Stimulated activated naive CD8-positive, alpha-beta T cell treated with anti-CD3 and anti-CD28 coated beads, Interleukin-15, Interleukin-2, amounts not matched to agents 100 ng/mL and 50 ng/mL, for 24 hours (primary cell): ENCODE measurements around the gene LAMA3.

Experiments used
- H3K27ac Mint-ChIP-seq: one replicate; pipeline ENCODE4 v1.8.0; 2021; ENCODE audit warnings: mild to moderate bottlenecking, mixed read lengths
- H3K27me3 Mint-ChIP-seq: one replicate; pipeline ENCODE4 v1.8.0; 2021; ENCODE audit warnings: mixed read lengths
- H3K36me3 Mint-ChIP-seq: one replicate; pipeline ENCODE4 v1.8.0; 2021; ENCODE audit warnings: low read depth, mixed read lengths
- H3K4me1 Mint-ChIP-seq: one replicate; pipeline ENCODE4 v1.8.0; 2021; ENCODE audit warnings: low read depth, mixed read lengths
- H3K4me3 Mint-ChIP-seq: one replicate; pipeline ENCODE4 v1.8.0; 2021; ENCODE audit warnings: mild to moderate bottlenecking, mixed read lengths
- H3K9me3 Mint-ChIP-seq: one replicate; pipeline ENCODE4 v1.8.0; 2021; ENCODE audit warnings: mixed read lengths

Gene LAMA3

DNA sequence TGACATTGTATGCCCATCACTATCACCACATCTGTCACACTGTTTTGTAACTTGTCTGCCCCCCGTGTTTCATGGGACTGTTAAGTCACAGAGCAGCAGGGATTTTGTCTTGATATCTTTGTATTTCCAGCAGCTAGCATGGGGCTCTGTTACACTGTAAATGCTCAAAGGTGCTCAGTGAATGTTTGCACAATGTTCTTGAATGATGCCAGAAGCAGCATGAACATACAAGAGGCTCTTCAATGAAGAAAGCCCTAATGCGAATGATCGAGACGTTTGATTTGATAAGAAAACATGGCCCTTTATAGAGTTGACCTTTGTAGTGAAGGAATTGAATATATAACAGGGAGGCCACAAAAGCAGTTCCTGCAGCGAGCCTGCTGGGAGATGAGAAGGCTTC, 204.4 kb downstream of the LAMA3 start:
- H3K36me3 Mint-ChIP-seq = no peaks in the 10 kb centered on the region

DNA sequence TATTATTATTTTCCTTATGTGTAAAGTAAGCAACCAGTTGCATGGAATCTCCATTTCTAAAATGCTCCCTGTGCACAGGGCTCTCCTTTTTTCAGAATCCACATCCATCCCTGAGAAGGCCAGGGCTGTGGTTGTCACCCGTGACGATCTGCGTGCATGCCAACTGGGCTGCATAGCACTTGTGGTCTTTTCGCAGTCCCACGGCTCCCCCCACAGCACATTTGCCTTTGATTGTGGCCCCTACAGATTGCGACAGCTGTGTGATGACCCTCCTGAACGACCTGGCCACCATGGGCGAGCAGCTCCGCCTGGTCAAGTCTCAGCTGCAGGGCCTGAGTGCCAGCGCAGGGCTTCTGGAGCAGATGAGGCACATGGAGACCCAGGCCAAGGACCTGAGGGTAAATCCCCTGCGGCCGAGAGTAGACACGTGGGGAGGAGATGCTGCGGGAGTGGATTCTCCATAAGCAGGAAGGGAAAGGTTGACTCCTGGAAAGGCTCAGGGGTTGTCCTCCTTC, 205.5 kb downstream of the LAMA3 start:
- Mint-ChIP-seq H3K36me3 (no peaks in the 10 kb centered on the region), H3K27ac (no peak overlapping the region), H3K9me3 (no peaks in the 10 kb centered on the region), H3K27me3 (no peaks in the 10 kb centered on the region), H3K4me3 (no peak overlapping the region), H3K4me1 (no peaks in the 10 kb centered on the region)

More for the DNA sequence above, 204.4 kb downstream of the LAMA3 start:
- Mint-ChIP-seq H3K27ac (no peak overlapping the region), H3K9me3 (no peaks in the 10 kb centered on the region), H3K4me3 (no peak overlapping the region), H3K27me3 (no peaks in the 10 kb centered on the region), H3K4me1 (no peaks in the 10 kb centered on the region)

DNA sequence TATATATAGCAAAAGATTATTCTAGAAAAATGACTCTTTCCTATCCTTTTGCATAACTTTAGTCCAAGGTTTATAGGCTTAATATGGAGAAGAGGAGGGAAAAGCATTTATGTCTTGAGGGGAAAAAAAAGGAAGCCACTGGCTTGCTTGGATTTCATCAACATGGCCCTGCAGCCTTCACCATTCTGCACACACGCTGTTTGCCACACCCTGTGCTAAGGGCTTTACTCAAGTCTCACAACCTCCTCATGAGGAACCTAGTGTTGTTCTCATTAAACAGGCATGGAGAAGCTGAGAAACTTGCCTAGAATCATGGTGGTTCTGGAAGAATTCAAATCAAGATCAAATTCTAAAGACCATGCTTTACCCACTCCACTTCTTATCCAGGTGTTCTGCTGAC, 208.0 kb downstream of the LAMA3 start:
- H3K27me3 Mint-ChIP-seq = no peaks in the 10 kb centered on the region
- H3K9me3 Mint-ChIP-seq = no peaks in the 10 kb centered on the region
- H3K4me1 Mint-ChIP-seq = no peaks in the 10 kb centered on the region
- no peak overlapping the region for H3K27ac Mint-ChIP-seq
- H3K4me3 Mint-ChIP-seq = no peak overlapping the region
- no peaks in the 10 kb centered on the region for H3K36me3 Mint-ChIP-seq

DNA sequence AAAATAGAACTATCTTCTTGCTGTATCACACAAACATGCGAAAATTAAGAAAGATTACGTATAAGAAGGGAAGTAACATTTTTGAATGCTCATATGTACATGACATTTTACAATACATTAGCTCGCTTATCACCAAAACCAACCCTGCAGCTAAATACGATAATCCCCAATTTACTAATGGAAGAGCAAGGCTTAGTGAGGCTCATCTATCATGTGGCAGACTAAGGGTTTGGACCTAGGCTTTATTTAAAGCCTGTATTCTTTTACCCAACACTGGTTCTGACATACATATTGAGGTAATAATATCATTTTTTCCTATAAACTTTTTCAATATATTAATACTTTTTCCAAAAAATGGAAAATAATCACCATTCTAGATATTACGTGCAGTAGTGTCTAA, 208.5 kb downstream of the LAMA3 start:
- Mint-ChIP-seq H3K27me3 (no peaks in the 10 kb centered on the region), H3K27ac (no peak overlapping the region), H3K4me1 (no peaks in the 10 kb centered on the region), H3K36me3 (no peaks in the 10 kb centered on the region), H3K4me3 (no peak overlapping the region), H3K9me3 (no peaks in the 10 kb centered on the region)

DNA sequence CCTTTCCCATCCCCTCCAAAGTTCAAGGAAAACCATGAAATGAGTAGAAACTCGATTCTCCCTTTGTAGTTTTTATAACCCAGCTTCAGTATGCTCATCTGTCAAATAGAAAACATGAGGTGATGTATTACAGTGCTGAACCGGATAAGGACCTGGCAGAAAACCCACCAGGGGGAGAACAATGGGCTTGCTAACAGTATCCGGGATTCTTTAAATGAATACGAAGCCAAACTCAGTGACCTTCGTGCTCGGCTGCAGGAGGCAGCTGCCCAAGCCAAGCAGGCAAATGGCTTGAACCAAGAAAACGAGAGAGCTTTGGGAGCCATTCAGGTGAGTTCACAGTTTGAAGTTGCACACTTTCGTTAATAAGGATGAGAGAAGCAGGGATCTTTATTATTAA, 211.7 kb downstream of the LAMA3 start:
- no peaks in the 10 kb centered on the region for H3K27me3 Mint-ChIP-seq
- H3K9me3 Mint-ChIP-seq = no peaks in the 10 kb centered on the region
- no peak overlapping the region for H3K27ac Mint-ChIP-seq
- no peaks in the 10 kb centered on the region for H3K36me3 Mint-ChIP-seq
- H3K4me1 Mint-ChIP-seq = no peaks in the 10 kb centered on the region
- no peak overlapping the region for H3K4me3 Mint-ChIP-seq

DNA sequence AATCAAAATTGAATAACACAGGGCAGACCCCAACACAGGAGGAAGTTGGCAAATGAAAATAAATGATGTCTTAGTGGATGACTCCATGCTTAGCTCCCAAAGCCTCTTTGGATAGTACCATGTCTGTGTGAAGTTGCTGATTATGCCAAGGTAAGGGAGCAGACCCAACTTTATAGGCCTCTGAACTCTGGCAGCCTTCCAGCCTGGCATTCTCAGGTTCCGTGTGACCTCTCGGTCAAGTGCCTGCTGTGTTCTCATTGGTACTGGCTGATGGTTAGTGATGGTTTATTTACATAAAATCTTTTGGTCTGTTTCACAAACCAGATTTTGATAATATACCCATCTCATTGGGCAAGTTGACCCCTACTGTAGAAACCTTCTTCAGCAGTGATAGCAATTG, 213.1 kb downstream of the LAMA3 start:
- Mint-ChIP-seq H3K36me3 (no peaks in the 10 kb centered on the region), H3K4me3 (no peak overlapping the region), H3K9me3 (no peaks in the 10 kb centered on the region), H3K27me3 (no peaks in the 10 kb centered on the region), H3K27ac (no peak overlapping the region), H3K4me1 (no peaks in the 10 kb centered on the region)

DNA sequence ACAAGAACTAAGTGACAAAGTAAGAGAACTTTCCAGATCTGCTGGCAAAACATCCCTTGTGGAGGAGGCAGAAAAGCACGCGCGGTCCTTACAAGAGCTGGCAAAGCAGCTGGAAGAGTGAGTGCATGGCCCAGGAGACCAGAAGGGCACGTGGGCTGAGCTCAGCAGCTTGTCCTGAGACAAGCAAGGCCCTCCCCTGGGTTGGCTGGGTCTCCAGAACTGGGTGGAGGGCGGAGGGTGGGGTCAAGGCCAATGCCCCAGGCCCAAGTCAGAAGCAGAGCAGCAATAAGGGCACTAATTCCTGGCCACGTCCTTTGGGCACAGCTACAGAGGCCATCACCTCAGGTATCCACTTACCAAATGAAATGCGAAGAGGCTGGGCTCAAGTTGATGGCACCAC, 214.7 kb downstream of the LAMA3 start:
- no peaks in the 10 kb centered on the region for H3K9me3 Mint-ChIP-seq
- no peaks in the 10 kb centered on the region for H3K27me3 Mint-ChIP-seq
- H3K36me3 Mint-ChIP-seq = no peaks in the 10 kb centered on the region
- no peaks in the 10 kb centered on the region for H3K4me1 Mint-ChIP-seq
- H3K27ac Mint-ChIP-seq = no peak overlapping the region
- H3K4me3 Mint-ChIP-seq = no peak overlapping the region

DNA sequence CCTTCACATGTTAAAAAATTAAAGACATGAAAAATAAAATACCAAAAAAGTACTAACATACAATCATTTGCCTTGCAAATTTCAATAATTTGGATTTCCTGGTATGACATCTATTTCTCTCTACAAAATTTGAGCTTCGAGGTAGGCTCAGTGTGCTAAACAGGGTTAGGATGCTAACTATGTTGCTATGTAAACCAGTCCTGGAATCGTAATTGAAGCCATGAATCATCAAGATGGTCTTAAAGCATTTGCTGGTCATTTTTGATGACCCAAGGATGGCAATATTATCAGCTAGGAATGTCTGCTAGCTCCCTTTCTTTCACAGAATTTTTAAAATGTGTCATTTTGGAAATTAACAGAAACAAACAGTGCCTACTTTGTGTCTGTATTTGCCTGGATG, 217.4 kb downstream of the LAMA3 start:
- Mint-ChIP-seq H3K27me3 (no peaks in the 10 kb centered on the region), H3K36me3 (no peaks in the 10 kb centered on the region), H3K27ac (no peak overlapping the region), H3K4me3 (no peak overlapping the region), H3K9me3 (no peaks in the 10 kb centered on the region), H3K4me1 (no peaks in the 10 kb centered on the region)

DNA sequence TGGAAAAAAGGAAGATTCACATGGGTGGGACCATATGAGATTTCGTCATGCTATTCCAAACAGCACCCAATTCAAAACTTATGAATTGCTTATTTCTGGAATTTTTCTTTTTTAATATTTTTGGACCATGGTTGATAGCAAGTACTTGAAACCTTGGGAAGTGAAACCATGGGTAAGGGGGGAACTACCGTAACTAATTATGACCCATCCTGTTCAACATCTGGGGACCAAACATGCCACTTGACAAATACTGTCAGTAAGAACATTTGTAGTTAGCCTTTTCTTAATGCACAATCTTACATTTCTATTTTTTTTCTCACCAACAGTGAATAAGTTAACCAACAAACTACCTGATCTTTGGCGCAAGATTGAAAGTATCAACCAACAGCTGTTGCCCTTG, 219.6 kb downstream of the LAMA3 start:
- Mint-ChIP-seq H3K27ac (no peak overlapping the region), H3K4me1 (no peaks in the 10 kb centered on the region), H3K36me3 (no peaks in the 10 kb centered on the region), H3K9me3 (no peaks in the 10 kb centered on the region), H3K4me3 (no peak overlapping the region), H3K27me3 (no peaks in the 10 kb centered on the region)

DNA sequence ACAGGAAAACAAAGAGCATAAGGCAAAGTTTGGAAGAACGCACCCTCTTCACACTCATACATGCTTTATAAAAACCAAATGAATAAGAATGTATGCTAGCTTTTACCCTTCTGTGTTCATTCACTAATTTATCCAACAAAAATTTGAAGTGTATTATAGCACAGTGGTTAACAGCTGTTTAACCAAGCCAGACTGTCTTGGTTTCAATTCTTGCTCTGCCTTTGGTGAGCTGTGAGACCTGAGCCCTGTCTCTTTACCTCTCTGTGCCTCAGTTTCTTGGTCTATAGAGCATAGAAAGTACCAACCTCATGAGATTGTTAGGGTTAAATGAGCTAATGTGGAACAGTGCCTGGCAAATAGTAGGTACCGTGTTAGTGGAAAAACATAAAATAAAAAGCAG, 220.8 kb downstream of the LAMA3 start:
- Mint-ChIP-seq H3K4me1 (no peaks in the 10 kb centered on the region), H3K36me3 (no peaks in the 10 kb centered on the region), H3K27me3 (no peaks in the 10 kb centered on the region), H3K9me3 (no peaks in the 10 kb centered on the region), H3K27ac (no peak overlapping the region), H3K4me3 (no peak overlapping the region)

DNA sequence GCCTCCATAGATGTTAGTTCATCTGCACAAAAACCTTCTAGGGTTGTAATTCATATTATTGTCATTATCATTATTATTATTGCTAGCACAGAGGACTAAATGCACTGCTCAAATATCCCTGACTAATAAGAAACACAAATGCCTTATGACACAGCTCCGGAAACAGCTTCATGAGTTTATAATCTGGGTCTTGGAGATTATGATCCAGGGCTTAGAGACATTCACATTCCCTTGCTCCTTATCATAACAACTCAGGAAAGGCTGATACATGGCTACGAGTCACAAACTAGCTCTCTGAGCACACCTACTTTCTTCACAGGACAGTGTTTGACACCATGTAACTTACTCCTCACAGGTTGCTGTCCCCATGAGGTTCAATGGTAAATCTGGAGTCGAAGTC, 223.1 kb downstream of the LAMA3 start:
- H3K27ac Mint-ChIP-seq = no peak overlapping the region
- no peaks in the 10 kb centered on the region for H3K27me3 Mint-ChIP-seq
- no peak overlapping the region for H3K4me3 Mint-ChIP-seq
- no peaks in the 10 kb centered on the region for H3K4me1 Mint-ChIP-seq
- no peaks in the 10 kb centered on the region for H3K9me3 Mint-ChIP-seq
- no peaks in the 10 kb centered on the region for H3K36me3 Mint-ChIP-seq

DNA sequence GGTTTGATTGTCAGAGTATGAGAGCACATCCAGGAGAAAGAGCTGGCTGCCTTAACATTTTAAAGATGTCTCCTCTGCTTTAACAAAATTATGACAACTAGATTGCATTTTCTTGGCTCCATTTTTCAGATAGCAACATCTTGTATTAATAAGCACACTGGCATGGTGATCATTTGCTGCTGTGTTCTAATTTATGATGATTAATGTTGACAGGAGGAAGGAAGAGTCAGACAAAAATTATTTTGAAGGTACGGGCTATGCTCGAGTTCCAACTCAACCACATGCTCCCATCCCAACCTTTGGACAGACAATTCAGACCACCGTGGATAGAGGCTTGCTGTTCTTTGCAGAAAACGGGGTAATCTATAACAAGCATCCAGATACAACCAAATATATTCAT, 227.1 kb downstream of the LAMA3 start:
- Mint-ChIP-seq H3K4me1 (no peaks in the 10 kb centered on the region), H3K27ac (no peak overlapping the region), H3K9me3 (no peaks in the 10 kb centered on the region)

DNA sequence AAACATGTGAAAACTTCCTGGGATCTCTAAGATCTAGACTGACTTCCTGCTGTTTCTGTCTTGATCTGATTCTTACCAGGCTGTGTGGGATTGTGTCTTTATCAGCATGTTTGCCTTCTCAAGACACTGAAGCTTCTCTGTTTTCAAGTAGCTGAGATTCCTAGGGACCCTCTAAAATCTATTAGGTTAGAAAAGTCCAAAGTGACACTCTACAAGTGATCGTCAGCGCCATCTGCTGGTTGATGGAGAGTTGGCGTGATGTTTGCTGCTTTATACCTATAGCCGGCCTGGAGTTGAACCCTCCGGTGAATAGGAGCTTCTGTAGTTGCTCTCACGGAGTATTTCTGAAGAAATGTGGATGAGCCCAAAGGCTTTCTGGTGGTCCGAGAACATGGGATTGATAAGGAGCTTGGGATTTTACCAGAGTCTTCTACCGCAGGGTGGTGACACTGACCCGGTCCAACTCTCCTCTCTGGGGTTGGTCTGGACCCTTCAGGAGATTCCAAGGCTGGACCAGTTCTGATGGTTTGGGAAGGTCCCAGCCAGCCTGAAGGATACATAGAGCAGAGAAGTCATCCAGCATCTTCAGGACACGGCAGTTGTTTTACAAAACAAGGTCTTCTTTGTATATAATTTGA, 229.3 kb downstream of the LAMA3 start:
- H3K27ac Mint-ChIP-seq = no peak overlapping the region
- no peaks in the 10 kb centered on the region for H3K36me3 Mint-ChIP-seq
- H3K9me3 Mint-ChIP-seq = no peaks in the 10 kb centered on the region

More for the DNA sequence above, 227.1 kb downstream of the LAMA3 start:
- Mint-ChIP-seq H3K4me3 (no peak overlapping the region), H3K36me3 (no peaks in the 10 kb centered on the region), H3K27me3 (no peaks in the 10 kb centered on the region)

DNA sequence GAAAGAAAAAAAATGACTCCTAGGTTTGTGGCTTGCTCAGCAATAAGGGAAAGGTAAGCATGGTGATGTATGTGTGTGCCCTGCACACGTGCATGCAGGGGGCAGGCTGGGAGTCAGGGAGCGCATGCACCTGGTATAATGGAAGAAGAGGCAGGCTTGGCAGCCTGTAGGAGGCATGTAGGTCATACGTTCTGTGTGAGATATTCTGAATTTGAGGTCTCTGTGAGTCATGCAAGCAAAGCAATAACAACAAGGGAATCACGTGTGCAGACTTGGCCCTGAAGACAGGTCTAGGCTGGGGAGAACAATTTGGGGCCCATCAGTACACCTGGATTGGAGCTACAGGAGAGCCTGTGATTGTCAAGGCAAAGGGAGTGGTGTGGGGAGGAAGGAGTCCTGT, 230.8 kb downstream of the LAMA3 start:
- Mint-ChIP-seq H3K27me3 (no peaks in the 10 kb centered on the region), H3K4me3 (no peak overlapping the region), H3K4me1 (peaks cover 3% of the 10 kb centered on the region), H3K9me3 (no peaks in the 10 kb centered on the region), H3K36me3 (no peaks in the 10 kb centered on the region), H3K27ac (no peak overlapping the region)

More for the DNA sequence above, 229.3 kb downstream of the LAMA3 start:
- no peaks in the 10 kb centered on the region for H3K27me3 Mint-ChIP-seq
- peaks cover 3% of the 10 kb centered on the region for H3K4me1 Mint-ChIP-seq
- no peak overlapping the region for H3K4me3 Mint-ChIP-seq

DNA sequence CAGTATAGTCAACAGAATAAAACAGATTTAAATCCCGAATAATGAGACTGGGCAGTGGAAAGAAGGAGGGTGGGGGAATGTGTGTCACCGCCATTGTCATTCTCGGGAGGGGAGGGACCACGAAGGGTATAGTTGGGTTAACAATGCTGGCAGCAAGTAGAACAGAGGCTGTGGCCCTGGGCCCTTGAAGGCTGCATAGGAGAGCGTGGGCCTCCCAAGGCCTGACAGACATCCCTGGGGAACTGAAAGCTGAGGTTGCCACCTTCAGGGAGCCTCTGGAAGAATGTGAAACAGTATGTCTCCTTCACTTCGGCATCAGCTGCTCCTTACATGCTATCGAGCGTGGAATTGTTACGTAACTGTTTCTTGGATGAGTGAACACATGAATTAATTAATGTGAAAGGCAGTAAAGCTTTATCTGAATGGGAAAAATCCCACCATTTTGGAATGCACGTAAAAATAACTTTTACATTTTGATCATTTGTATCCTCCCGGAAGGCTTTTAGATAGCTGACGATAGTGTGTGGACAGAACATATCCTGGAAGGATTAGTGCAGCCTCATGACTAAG, 232.5 kb downstream of the LAMA3 start:
- Mint-ChIP-seq H3K4me1 (peaks cover 3% of the 10 kb centered on the region), H3K9me3 (no peaks in the 10 kb centered on the region), H3K27me3 (no peaks in the 10 kb centered on the region), H3K4me3 (no peak overlapping the region), H3K36me3 (no peaks in the 10 kb centered on the region), H3K27ac (no peak overlapping the region)

DNA sequence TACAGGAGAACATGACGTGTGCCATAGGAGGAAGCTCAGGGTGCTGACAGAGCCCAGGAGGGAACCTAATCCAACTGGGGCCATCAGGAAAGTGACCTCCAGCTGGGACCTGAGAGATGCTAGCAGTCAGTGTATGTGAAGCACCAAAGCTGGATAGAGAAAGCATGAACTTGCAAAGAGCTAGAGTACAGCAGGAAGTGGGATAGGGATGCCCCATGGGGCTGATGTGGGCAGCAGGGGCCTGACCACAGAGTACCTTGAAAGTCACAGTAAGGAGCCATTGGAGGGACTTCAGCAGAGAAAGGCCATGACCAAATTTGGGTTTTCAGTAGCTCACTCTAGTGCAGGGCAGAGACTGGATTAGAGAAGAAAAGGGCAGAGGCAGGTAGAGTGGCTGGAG, 233.7 kb downstream of the LAMA3 start:
- peaks cover 3% of the 10 kb centered on the region for H3K4me1 Mint-ChIP-seq
- no peak overlapping the region for H3K4me3 Mint-ChIP-seq
- no peaks in the 10 kb centered on the region for H3K36me3 Mint-ChIP-seq
- no peaks in the 10 kb centered on the region for H3K27me3 Mint-ChIP-seq
- no peak overlapping the region for H3K27ac Mint-ChIP-seq
- no peaks in the 10 kb centered on the region for H3K9me3 Mint-ChIP-seq
